ENCODE measurements around the gene HTR4.

Gene HTR4

GRCh38 chr5:148663509-148663908, 9.2 kb upstream of the HTR4 start:
- DNase-seq, result no peak

DNA sequence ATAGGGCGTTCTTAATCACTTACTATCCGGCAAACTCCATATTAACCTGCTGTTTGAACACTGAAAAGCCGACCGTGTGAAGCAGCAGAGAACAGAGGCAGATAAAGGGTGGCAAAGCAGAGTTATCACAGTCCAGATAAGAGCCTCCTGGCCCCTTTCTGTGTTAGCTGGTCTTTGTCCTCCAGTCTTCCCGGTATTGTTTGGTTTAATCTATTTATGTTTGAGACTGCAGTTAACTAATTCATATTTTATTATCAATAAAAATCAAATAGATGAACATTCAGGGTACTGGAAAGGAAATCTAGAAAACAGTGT, 6.0 kb upstream of the HTR4 start:
- no peak for DNase-seq

GRCh38 chr5:148659641-148660345, 5.5 kb upstream of the HTR4 start:
- DNase-seq, result no peak

DNA sequence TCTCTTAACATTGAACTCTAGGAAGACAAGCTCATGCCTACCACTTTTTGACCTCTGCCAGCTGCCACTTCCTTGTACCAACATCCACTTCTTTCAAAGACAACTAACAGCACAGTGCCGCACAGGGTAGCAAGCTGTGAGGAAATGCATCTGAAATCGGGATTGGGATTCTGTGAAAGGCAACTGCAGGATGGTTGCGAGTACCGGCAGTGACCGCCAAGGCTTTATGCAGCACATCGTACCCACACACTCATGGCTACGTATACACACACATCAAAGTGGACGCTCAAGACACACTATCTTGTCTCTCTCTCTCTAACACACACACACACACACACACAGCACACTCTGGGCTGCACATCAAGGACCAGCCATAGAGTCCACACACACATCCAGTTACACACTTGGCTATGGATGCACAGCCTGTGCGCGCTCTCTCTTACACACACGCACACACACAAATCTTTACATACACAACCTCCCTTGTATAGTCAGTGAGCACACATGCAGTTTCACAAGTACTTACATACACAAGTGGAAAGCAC, 964 bp downstream of the HTR4 start:
- no peak for DNase-seq

DNA sequence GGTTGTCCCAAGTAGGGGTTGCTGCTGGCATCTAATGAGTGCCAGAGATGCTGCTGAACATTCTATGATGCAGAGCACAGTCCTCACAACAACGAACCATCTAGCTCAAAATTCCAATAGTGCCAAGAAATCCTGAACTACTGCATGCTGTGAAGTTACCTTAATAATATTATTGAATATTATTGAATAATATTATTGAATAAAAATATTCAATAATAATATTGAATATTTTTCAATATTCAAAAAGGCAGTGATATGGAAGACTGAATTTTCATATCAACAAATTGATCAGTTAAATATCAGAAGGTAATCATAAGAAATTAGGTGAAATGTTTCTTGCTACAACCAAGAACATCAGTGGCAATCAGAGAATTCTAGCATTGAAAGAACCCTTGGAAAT, 2.8 kb downstream of the HTR4 start:
- no peak for DNase-seq

DNA sequence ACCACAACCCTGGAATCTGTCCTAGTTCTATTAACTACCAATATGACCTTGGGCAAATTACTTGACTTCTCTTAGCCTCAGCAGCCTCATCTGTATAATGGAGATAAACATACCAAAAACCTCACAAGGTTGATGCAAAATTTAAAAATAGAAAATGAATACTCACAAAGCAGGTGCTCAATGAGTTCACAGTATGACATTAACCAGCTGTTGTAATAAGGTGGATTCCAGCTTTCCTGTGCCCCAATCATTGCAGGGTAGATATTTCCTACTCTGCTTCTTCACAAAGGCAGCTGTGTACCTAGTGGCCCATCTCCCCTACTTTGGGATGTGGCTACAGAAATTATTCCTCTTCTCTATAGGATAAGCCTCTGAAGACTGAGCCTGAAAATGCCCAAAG, 8.8 kb downstream of the HTR4 start:
- no peak for DNase-seq

DNA sequence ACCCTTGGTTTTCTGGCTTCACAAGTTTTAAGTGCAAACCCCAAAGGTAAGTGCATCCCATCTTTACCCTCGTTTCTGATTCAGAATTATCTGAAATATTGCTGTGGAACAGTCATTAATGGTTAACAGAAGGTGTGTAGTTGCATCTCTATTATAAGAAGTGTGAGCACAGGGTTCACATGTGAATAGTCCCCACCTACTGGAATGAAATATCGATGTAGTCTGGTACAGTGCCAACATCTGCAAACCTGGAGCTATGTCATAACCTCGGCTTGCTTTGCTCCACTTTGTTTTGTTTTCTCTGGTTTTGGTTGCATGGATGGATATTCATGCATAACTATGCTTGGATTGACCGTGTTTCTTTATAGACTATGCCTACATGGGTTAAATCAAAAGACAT, 12.6 kb downstream of the HTR4 start:
- DNase-seq, result no peak

DNA sequence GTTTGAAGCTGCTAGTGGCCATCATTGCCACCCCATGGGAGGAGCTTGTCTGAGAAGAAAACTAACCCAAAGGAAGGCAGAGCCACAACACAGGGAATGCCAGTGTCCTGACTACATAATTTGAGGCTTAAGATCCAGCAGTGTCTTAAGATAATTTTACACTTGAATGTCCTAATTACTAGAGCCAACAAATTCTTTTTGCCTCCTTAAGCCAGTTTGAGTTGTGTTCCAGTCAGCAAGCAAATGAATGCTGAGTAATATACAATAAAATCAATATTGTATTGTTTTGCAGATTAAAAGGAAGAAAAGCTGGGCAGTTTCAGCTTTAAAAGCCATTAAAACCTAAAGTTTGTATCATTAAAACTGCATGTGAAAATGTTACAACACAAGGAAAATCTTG, 13.9 kb downstream of the HTR4 start:
- DNase-seq, result no peak

- no peak for DNase-seq
Observed at GRCh38 chr5:148639081-148639480, 15.2 kb downstream of the HTR4 start.

DNA sequence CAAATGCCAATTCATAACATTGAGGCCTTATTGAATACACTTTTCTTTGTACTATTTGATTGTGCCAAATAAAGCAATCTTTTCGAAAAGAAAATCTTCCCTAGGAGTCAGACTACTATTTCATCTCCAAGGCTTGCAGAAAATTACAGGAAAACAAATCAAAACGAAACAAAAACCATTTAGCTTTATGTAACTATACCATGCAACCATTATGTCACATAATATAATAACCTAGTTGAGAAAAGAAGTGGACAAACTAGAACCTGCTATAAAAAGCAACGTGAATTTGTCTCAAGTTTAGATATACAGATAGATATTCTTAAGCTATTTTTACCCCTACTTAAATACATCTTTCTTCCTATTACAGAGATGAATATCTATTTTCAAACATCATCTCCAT, 18.0 kb downstream of the HTR4 start:
- DNase-seq, result no peak

- DNase-seq, result no peak
Observed at GRCh38 chr5:148635321-148636083, 18.8 kb downstream of the HTR4 start.

- DNase-seq, result no peak
Observed at GRCh38 chr5:148633067-148633377, 21.3 kb downstream of the HTR4 start.

DNA sequence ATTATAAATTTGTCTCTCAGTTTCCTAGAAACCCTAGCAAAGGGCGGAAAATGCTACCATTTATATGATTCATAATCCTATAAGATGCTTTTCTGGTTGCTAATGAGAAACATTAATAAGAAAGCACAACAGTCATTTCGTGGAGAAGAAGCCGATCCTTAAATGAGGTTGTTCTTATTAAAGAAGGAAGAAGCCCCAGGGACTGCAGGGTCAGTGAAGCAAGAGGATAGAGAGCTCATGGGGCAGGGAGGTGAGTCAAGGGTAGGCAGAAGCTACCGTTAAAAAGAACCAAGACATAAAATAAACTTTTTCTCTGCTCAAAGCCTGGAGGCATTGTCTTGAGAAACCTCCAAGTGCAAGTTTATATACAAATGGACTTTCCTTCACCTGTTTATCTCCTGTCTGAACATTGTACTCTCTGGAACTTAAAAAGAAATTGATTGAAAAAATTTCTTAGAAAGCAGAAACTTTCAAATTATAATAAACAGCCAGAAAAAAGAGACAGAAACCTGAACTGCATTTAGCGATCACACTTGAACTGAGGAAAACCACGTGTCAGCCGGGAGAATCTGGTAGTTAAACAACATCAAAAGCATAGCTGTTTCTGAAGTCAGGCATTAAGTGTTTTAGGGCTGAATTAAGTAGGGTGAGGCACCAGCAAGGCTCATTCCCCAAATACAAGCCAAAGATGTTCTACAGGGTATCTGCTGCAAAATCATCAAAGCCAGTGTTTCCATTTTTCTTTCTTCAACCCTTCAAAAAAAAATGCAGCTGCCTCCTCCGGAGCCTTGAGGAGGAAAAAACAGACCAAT, 21.9 kb downstream of the HTR4 start:
- DNase-seq, result no peak

DNA sequence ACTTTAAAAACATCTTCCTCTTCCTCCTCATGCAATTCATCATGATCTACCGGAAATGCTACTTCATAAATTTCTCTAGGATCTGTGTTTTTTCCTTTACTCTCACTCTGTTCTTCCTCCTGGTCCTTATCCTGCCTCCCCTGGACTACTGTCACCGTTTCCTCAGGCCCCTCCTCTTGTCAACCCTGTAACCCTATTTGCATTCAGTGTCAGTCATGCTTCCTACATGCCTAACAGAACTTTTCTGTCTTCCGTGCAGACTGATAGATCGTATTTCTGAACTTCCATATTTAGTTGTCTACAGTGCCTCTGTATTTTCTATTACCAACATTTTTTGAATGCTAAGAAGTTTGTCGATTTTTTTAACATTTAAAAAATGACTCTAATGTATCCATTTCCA, 27.3 kb downstream of the HTR4 start:
- DNase-seq, result no peak

DNA sequence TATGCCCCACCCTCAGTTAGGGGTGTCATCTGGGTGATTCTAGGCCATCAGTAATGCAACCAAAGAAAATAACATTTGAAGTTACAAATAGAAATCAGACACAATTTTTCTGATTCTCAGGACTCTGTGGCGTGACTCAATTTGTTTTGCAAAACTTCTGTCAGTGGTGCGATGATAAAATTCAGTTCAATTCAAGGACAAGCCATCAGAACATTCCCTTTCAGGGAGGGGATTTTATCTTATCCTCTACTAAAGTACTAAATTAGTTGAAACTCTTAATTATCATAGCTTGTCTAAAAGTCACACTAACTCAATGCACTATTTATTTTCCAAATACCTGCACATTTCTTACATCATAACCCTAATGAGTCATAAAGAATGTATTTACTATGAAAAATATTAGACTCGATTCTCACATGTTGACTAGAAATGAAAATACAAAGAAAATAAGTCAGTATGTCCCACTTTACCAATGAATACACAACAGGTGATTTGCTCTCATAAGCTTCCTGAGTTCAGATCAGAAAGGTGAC, 28.2 kb downstream of the HTR4 start:
- no peak for DNase-seq

DNA sequence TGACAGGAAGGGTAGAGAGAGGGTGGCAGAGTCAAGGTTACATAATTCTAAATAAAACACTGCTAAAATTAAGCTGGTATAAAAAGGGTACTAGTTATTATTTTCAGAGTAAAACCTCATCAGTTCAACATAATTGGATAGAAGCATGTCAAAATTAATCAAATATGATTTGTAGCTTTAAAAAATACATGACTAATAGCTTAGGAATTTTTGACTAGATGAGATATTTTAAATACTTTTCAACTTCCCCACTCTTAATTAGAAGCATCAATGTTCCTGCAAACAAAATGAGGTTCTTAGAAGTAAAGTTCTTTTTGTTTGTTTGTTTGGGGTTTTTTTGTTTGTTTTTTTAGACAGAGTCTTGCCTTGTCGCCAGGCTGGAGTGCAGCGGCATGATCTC, 29.1 kb downstream of the HTR4 start:
- no peak for DNase-seq

GRCh38 chr5:148623741-148624140, 30.6 kb downstream of the HTR4 start:
- DNase-seq, result no peak

- no peak for DNase-seq
Observed at GRCh38 chr5:148623101-148623500, 31.2 kb downstream of the HTR4 start.

DNA sequence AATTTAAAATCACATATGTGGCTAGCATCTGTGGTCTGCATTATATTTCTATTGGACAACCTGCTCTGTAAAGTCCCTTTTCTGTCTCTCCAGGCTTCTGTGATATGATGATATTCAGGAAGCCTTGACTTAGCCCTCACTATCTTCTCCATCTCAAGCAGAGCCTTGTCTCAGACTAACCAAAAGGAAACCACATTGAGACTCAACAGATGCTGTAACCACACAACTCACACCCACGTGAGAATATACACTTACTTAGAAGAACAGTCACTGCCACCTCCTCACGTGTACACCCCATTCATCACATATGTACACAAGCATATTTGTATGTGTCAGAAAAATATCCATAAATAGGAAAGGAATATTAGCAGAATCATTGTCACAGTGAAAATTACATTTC, 33.6 kb downstream of the HTR4 start:
- no peak for DNase-seq

DNA sequence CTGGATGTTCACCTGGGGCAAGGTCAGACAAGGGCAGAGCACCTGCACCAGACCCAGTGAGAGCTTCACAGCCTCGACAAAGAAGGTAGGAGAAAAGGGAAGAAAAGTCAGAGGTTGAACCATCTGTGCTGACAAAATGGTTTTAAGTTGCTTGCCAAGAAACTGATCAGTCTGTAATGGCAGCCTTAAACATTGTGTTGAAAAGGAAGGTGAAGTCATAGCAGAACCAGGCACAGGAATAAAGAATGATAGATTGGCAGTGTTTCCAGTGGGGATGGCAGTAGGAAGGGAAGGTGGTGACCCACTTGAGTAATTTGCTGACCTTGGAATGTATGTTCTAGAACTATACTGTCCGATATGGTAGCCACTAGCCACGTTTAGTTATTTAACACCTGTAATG, 34.2 kb downstream of the HTR4 start:
- DNase-seq, result no peak

- DNase-seq, result no peak
Observed at GRCh38 chr5:148619484-148619883, 34.8 kb downstream of the HTR4 start.

DNA sequence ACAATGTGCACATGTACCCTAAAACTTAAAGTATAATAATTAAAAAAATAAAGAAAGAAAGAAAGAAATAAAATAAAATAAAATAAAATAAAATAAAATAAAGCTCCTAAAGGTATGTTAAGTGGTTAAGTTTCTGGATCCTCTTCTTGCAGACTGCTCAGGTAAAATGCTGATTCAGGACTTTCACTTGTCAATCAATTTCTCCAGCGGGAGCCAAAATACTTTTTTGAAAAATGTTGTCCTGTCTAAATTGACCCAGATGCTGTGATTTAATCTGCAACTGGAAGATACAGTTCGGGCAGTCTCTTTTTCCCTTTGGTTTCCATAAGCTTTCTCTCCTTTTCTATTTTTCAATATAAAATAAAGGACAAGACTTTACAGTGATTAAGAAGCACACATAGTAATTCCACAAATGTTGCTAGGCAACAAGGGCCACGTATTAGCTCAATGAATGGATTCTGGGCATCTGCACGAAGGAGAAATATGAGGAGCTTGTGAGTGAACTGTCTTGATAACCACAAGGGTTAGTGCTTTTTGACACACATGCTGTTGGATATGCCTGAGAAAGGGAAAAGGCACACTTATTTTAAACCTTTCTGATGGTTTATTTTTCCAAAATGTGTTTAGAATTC, 38.6 kb downstream of the HTR4 start:
- no peak for DNase-seq

GRCh38 chr5:148607406-148607805, 46.9 kb downstream of the HTR4 start:
- DNase-seq, result no peak
